ENCODE measurements around the gene SUPT3H.

The SUPT3H gene

DNA sequence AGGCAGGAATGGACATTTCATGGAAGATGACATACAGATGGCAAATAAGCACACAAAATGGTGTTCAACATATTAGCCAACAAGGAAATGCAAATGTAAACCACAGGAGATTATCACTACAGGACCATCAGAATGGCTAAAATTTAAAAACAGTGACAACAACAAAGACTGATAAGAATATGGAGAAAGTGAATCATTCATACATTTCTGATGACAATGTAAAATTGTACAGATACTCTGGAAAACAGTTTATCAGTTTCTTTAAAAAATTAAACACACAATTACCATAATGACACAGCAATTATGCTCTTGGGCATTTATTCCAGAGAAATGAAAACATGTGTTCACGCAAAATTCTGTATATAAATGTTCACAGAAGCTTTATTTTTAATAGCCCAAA is 155.4 kb downstream of the SUPT3H start:
- TF ChIP-seq NFIC (IDR thresholded peaks at IDR 0.05) (no peak), ZBTB7A (IDR thresholded peaks at IDR 0.05; ENCODE audit: low read depth) (no peak), TEAD4 (IDR thresholded peaks at IDR 0.05) (no peak), TCF12 (IDR thresholded peaks at IDR 0.05; ENCODE audit: low read depth) (no peak), RAD21 (IDR thresholded peaks at IDR 0.05; ENCODE audit: low read depth) (no peak), EP300 (IDR thresholded peaks at IDR 0.05; ENCODE audit: borderline replicate concordance) (no peak), TAF1 (IDR thresholded peaks at IDR 0.05; ENCODE audit: low read depth) (no peak), EGR1 (IDR thresholded peaks at IDR 0.05) (no peak), CREB1 (IDR thresholded peaks at IDR 0.05; ENCODE audit: low read depth) (no peak), CEBPB (IDR thresholded peaks at IDR 0.05) (no peak), FOXM1 (IDR thresholded peaks at IDR 0.05; ENCODE audit: borderline replicate concordance, low read depth) (no peak), YY1 (IDR thresholded peaks at IDR 0.05; ENCODE audit: low read depth) (no peak)
- TF ChIP-seq, protein P1, sequence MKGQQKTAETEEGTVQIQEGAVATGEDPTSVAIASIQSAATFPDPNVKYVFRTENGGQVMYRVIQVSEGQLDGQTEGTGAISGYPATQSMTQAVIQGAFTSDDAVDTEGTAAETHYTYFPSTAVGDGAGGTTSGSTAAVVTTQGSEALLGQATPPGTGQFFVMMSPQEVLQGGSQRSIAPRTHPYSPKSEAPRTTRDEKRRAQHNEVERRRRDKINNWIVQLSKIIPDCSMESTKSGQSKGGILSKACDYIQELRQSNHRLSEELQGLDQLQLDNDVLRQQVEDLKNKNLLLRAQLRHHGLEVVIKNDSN (IDR thresholded peaks at IDR 0.05) = no peak
- TF ChIP-seq, protein P2, sequence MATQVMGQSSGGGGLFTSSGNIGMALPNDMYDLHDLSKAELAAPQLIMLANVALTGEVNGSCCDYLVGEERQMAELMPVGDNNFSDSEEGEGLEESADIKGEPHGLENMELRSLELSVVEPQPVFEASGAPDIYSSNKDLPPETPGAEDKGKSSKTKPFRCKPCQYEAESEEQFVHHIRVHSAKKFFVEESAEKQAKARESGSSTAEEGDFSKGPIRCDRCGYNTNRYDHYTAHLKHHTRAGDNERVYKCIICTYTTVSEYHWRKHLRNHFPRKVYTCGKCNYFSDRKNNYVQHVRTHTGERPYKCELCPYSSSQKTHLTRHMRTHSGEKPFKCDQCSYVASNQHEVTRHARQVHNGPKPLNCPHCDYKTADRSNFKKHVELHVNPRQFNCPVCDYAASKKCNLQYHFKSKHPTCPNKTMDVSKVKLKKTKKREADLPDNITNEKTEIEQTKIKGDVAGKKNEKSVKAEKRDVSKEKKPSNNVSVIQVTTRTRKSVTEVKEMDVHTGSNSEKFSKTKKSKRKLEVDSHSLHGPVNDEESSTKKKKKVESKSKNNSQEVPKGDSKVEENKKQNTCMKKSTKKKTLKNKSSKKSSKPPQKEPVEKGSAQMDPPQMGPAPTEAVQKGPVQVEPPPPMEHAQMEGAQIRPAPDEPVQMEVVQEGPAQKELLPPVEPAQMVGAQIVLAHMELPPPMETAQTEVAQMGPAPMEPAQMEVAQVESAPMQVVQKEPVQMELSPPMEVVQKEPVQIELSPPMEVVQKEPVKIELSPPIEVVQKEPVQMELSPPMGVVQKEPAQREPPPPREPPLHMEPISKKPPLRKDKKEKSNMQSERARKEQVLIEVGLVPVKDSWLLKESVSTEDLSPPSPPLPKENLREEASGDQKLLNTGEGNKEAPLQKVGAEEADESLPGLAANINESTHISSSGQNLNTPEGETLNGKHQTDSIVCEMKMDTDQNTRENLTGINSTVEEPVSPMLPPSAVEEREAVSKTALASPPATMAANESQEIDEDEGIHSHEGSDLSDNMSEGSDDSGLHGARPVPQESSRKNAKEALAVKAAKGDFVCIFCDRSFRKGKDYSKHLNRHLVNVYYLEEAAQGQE (IDR thresholded peaks at IDR 0.05; ENCODE audit: low read depth) = no peak
- TF ChIP-seq, protein P3, sequence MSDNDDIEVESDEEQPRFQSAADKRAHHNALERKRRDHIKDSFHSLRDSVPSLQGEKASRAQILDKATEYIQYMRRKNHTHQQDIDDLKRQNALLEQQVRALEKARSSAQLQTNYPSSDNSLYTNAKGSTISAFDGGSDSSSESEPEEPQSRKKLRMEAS (IDR thresholded peaks at IDR 0.05) = no peak

DNA sequence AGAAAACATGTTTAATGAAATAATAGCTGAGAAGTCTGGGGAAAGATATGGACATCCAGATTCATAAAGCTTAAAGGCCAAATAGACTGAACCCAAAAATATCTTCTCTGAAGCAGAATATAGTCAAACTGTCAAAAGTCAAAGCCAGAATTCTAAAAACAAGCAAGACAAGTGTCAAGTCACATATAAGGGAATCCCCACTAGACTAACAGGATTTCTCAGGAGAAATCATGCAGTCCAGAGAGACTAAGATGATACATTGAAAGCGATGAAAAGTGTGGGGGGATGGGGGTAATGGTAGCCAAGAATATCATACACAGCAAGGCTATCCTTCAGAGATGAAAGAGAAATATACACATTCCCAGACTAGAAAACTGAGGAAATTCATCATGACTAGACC is 162.0 kb downstream of the SUPT3H start:
- TF ChIP-seq, protein P2 (IDR thresholded peaks at IDR 0.05; ENCODE audit: low read depth) = no peak
- TF ChIP-seq, protein P3 (IDR thresholded peaks at IDR 0.05) = no peak
- TF ChIP-seq CEBPB (IDR thresholded peaks at IDR 0.05) = no peak
- TF ChIP-seq, protein P1 (IDR thresholded peaks at IDR 0.05) = no peak
- no peak for TF ChIP-seq YY1 (IDR thresholded peaks at IDR 0.05; ENCODE audit: low read depth)
- no peak for TF ChIP-seq EP300 (IDR thresholded peaks at IDR 0.05; ENCODE audit: borderline replicate concordance)
- TF ChIP-seq TCF12 (IDR thresholded peaks at IDR 0.05; ENCODE audit: low read depth) = no peak
- TF ChIP-seq CREB1 (IDR thresholded peaks at IDR 0.05; ENCODE audit: low read depth) = no peak
- no peak for TF ChIP-seq TEAD4 (IDR thresholded peaks at IDR 0.05)
- TF ChIP-seq FOXM1 (IDR thresholded peaks at IDR 0.05; ENCODE audit: borderline replicate concordance, low read depth) = no peak
- no peak for TF ChIP-seq RAD21 (IDR thresholded peaks at IDR 0.05; ENCODE audit: low read depth)
- no peak for TF ChIP-seq ZBTB7A (IDR thresholded peaks at IDR 0.05; ENCODE audit: low read depth)
- TF ChIP-seq EGR1 (IDR thresholded peaks at IDR 0.05) = no peak
- no peak for TF ChIP-seq NFIC (IDR thresholded peaks at IDR 0.05)
- TF ChIP-seq TAF1 (IDR thresholded peaks at IDR 0.05; ENCODE audit: low read depth) = no peak

DNA sequence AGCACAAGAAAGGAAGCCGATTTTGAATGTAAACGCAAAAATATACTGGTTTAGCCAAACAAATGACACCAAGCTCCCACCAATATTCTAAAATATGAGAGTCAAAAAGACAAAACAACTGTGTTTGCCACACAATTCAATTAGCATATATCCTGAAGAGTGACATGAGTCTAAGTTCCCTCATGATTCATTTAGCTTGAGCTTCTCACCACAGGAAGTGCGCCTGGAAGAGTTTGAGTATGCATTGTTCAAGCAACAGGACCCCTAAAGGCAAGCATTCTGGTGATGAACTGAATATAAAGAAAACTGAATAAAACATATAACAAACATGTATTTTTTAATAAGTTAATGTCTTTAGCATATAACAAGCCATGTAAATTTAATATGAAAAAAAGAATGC is 164.8 kb downstream of the SUPT3H start:
- TF ChIP-seq, protein P2 (IDR thresholded peaks at IDR 0.05; ENCODE audit: low read depth) = no peak
- TF ChIP-seq TAF1 (IDR thresholded peaks at IDR 0.05; ENCODE audit: low read depth) (no peak), CREB1 (IDR thresholded peaks at IDR 0.05; ENCODE audit: low read depth) (no peak), CEBPB (IDR thresholded peaks at IDR 0.05) (no peak), EGR1 (IDR thresholded peaks at IDR 0.05) (no peak), YY1 (IDR thresholded peaks at IDR 0.05; ENCODE audit: low read depth) (no peak), TCF12 (IDR thresholded peaks at IDR 0.05; ENCODE audit: low read depth) (no peak), ZBTB7A (IDR thresholded peaks at IDR 0.05; ENCODE audit: low read depth) (no peak)
- TF ChIP-seq, protein P1 (IDR thresholded peaks at IDR 0.05) = no peak
- TF ChIP-seq, protein P3 (IDR thresholded peaks at IDR 0.05) = no peak

DNA sequence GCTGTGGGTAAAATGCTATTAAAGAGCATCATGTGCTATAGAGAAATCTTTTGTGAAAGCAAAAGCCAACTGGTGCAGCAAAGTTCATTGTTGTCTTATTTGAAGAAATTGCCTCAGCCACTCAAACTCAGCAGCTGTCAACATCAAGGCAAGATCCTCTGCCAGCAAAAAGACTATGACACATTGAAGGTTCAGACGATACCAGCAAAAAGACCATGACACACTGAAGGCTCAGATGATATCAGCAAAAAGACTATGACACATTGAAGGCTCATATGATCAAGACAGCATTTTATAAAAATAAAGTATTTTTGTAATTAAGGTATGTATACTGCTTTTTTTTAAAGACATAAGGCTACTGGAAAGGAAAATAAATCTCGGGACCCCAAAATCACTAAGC is 168.0 kb downstream of the SUPT3H start:
- TF ChIP-seq NFIC (IDR thresholded peaks at IDR 0.05) (no peak), EGR1 (IDR thresholded peaks at IDR 0.05) (no peak), TAF1 (IDR thresholded peaks at IDR 0.05; ENCODE audit: low read depth) (no peak), TEAD4 (IDR thresholded peaks at IDR 0.05) (no peak), RAD21 (IDR thresholded peaks at IDR 0.05; ENCODE audit: low read depth) (no peak), YY1 (IDR thresholded peaks at IDR 0.05; ENCODE audit: low read depth) (no peak), FOXM1 (IDR thresholded peaks at IDR 0.05; ENCODE audit: borderline replicate concordance, low read depth) (no peak), CREB1 (IDR thresholded peaks at IDR 0.05; ENCODE audit: low read depth) (no peak), TCF12 (IDR thresholded peaks at IDR 0.05; ENCODE audit: low read depth) (no peak), ZBTB7A (IDR thresholded peaks at IDR 0.05; ENCODE audit: low read depth) (no peak), CEBPB (IDR thresholded peaks at IDR 0.05) (no peak), EP300 (IDR thresholded peaks at IDR 0.05; ENCODE audit: borderline replicate concordance) (no peak)
- TF ChIP-seq, protein P1 (IDR thresholded peaks at IDR 0.05) = no peak
- TF ChIP-seq, protein P3 (IDR thresholded peaks at IDR 0.05) = no peak
- TF ChIP-seq, protein P2 (IDR thresholded peaks at IDR 0.05; ENCODE audit: low read depth) = no peak
